Activated CD4-positive, alpha-beta T cell treated with anti-CD3 and anti-CD28 coated beads, Interleukin-2, Interleukin-4, amounts not matched to agents 100 ng/mL and 50 ng/mL, durations not matched to agents 16 hours and 8 hours (primary cell): ENCODE data around the gene CACYBP.

ENCODE experiments used
- DNase-seq: peaks from one replicate; pipeline ENCODE4 v3.0.0-alpha.2; 2020; ENCODE audit warnings: low spot score

CACYBP gene, protein sequence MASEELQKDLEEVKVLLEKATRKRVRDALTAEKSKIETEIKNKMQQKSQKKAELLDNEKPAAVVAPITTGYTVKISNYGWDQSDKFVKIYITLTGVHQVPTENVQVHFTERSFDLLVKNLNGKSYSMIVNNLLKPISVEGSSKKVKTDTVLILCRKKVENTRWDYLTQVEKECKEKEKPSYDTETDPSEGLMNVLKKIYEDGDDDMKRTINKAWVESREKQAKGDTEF

DNA sequence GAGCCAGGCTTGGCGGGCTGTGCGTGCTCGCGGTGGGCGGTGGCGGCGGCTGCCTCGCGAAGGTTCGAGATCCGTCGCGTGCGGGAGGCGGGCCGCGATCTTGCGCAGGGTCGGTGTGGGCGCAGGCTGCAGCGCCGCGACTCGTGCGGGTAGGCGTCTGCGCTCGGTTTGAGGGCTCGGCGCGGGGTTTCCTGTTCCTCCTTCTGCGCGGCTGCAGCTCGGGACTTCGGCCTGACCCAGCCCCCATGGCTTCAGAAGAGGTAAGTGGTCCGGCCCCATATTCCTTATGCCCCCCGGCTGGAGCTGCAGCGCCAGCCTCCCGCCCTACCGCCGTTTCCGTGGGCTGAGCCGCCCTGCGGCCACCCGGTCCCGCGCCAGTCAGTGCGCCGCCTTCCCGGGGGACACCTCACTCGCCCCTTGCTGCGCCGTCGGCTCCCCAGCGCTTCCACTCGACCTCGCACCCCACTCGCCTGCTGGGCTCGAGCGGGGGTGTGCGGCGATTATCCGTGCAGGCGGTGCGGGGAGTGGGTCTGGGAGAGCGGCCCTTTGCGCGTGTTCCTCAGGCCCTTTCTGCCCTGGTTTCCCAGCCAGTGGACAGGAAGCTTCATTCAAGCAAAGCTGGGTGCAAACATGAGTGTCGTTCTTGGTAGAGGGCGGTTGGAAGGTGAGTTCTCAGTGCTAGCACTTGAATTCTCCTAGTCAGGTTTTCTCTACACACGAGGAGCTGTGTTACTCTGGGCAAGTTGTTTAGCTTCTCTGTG, at the start of gene CACYBP:
CACYBP (plus strand) TSS at position 12 of the 761 bp plus-strand sequence; CDS start at position 246, 234 bp downstream.
- DNase-seq: peak; percentile 28

DNA sequence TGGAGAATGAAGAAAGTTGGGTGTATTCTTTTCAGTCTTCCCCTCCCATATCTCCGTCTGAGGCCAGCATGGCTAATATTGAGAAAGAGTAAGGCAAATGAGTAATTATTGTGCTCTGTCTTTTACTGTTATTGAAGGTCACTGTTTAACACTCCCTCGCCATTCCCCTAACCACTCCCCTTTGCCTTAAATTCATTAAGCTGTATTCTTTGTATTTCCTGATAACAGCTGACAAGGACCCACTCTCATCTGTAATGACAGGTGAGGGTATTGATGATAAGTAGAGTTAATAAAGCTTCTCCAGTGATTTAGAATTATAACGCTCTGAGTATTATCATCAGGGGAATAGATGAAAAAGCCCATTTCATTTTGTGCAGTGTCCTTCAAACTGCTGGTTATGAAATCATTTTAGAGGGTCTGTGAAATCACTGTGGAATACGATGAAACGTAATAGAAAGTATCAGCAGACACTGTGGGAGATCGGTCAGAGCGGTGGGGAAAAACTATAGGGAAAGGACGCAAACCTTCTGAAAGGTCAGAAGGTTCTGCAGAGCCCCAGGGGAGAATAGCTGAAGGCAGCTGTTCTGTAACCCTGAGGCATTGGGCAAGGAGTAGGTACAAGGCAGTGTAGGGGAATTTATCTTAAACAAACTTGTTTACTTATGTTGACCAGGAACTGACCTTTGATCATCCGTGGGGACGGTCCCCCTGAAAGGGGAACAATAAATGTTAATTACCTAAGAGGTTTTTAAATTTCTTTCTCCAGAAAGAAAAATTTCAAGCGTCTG, 46.3 kb upstream of the CACYBP start:
- no peak for DNase-seq

DNA sequence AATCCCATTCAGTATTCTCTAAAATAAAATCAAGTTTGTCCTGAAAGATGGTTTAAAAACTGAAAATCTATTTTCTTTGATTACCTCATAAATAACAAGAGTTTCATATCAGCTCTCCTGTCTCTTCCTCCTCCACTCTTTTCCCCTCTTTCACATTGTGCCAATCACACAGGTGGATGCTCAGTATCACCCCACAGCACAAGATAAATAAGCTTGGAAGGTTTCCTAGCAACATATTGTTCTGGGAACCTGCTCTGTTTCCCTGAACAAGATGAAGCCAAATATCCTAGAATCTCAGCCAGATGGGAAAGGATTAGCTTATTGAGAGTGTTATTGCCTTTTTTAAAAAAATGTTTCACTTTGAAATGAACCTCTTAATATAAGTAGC, 45.7 kb upstream of the CACYBP start:
- DNase-seq: no peak

DNA sequence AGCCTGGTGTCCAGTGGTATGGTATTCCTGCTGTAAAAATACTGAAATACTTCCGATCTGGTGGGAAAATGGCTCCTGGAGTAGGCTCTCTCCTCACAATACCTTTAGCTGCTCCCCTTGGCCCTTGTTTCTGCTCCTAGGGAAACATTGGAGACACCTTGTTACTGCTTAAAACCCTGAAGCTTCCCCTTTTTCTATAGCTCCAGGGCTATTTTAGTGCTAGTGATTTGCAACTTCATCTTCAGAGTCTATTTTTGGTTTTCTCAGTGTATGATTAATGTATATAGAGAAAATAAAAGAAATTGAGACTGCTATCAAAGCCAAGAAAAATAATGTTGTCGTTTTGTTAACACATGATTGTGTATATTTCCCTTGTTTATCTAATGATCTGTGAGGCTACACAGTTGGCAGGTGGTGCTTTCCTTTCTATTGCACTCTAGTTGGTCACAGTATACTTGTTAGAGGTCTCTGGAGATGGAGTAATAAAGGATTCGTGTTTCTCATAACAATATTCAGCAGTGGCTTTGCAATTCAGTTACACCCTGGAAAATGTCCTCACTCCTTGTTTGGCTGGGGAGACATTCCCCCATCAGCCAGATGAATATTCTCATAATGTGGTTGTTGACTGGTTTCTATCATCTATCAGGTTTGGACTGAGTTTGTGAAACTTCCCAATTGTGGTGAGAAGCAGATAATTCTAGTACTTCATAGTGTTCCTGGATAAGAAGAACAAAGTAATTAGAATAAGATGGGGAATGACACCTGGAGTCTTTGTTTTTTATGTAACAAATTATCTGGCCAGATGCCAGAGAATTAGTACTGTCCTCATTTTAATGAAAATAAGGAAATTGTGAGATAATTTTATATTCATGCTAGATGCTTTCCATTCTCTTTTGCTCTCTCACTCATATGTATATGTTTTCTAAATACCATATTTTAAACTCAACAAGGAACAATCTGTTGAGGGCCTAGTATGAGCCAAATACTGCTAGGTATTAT, 44.8 kb upstream of the CACYBP start:
- no peak for DNase-seq

DNA sequence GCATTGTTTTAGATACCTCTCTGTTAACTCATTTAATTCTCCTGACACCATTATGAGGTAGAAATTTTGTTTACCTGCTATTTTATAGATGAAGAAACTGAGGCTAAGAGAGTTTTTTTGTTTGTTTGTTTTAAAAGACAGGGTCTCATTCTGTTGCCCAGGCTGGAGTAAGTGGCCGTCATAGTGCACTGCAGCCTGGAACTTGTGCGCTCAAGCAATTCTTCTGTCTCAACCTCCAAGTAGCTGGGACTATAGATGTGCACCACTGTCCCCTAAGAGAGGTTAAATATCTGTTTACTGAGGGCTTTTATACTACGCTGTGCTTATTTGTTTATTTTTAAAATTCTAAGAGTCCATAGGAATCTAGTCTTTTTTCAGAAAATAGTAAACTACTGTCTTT, 43.7 kb upstream of the CACYBP start:
- no peak for DNase-seq

DNA sequence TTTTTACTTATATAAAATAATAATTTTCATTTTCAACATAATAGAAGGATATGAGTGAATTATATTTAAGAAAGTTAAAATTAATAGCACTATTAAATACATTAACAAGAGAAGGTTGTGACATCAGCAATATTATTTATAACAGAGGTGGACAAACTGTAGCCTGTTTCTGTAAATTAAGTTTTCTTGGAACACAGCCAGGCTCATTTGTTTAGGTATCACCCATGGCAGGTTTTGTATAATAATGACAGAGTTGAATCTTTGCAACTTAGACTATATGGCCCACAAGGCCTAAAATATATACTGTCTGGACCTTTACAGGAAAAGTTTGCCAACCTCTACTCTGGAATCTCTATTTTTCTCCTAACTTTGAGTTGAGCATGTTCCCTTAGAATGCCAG, 42.8 kb upstream of the CACYBP start:
- DNase-seq: no peak

DNA sequence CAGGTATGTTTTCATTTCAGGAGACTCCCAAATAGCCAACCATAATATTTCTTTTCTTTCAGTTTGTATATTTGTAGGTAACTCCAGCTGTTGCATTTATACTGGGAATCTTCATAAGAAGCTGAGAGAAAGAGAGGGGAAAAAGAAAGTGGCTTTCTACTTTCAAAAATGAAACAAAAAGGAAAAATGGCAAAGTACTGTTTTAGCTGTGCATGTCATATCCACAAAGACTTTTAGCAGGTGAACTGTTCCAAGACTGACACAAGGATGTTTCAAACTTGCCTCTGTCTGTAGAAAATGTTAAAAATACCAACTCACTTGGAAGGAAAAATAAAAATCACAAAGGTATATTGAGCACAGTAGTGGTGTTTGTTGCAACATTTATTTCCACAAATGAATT, 41.9 kb upstream of the CACYBP start:
- no peak for DNase-seq

DNA sequence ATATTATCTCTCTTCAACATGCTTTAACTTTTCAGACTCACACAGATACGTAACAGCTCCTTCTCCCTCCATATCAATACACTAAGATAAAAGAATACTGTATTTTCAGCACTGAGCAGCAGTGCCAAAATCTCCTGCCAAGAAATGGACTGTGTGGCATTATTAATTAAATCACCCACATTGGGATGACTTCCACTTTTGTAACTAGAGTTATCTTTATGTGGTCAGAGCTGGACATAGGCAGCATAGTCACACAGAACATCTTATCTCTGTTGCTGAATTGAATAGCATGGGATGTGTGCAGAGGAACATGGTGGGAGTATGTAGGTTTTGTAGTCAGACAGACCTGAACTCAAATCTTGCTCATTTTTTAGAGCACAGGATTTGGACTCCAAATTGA, 41.4 kb upstream of the CACYBP start:
- DNase-seq: no peak

DNA sequence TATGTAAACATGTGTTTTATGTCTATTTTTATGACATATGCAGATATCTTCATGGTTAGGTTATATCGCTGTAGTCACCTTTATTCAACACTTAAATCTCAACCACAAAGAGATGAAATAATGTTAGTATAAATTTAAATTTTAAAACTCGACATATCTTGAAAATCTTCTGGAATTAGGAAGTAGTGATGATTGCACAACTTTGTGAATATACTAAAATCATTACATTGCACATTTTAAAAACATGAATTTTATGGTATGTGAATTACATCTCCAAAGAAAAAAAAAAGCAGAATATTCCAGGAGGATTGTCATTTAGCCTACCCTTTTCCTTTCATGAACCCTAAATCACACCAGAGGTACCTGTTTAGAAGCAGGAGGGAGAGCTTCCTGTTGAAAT, 39.4 kb upstream of the CACYBP start:
- DNase-seq: no peak

DNA sequence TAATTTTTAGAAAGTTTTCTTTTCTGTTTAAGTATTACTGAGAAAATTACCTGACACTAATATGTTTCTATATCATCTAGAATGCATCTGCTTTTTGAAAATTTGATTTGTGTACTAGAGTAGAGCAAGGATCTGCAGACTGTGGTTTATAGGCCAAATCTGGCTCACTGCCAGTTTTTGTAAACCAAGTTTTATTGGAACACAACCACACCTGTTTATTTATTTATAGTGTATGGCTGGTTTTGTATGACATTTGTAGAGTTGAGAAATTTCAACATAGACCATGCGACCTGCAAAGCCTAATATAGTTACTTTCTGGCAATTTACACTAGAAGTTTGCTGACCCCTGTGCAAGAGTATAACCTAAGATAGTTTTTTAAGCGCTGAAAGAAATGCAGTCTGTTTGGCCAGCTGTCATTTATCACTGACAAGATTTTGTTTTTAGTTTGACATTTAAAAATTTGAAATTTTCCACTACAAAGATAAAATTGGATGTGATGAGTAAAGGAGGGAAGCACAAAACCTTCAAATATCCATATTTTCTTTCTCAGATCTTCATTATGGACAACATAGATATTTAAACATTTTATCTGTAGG, 36.1 kb upstream of the CACYBP start:
- DNase-seq: no peak

DNA sequence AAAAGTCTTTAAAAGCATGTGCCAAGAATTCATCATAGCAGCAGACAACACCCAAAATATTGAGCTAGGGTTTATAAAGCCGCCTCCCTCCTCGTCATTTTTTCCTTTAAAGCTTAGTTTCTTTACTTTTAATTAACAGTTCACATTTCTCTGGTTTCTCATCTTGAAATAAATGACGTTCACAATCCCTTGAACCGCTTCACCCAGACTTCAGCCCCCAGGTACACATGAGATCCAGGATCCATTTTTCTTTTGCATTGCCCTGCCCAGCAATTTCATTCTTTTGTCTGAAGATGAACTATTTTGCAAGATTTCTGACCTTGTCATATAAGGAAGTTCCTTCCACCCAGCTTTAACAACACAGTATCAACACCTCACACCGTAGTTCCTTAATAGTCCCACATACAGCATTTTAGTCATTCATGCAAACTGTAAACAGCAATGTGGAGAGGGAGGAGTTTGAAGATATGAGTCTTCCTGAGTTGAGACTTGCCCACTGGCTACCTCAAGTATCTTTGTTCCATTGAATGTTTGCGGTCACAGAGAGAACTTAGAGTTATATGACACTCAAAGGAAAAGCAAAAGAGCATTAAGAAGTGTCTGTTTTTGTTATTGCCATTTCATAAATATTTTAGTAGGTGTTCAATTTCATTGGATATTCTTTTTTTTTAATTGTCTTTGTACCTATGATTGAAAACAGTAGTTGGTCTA, 35.3 kb upstream of the CACYBP start:
- DNase-seq: peak; percentile 78

DNA sequence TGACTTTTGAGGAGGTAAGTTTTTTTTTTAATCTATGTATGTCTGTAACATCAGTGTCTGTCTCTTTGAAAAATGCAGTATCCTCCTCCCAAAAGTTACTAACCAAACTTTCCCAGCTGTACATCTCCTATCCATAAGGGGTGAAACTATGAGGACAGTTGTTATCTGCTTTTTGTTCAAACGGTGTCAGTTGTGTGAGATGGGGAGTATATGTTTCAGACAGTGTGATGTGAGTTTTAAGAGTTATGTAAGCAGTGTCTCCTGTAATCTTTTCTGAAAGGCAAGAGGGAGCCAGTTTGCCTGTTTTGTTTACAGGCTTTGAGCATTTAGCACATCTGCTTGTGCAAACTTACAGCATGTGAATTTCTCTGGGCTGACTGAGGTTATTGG, 34.8 kb upstream of the CACYBP start:
- DNase-seq: no peak

DNA sequence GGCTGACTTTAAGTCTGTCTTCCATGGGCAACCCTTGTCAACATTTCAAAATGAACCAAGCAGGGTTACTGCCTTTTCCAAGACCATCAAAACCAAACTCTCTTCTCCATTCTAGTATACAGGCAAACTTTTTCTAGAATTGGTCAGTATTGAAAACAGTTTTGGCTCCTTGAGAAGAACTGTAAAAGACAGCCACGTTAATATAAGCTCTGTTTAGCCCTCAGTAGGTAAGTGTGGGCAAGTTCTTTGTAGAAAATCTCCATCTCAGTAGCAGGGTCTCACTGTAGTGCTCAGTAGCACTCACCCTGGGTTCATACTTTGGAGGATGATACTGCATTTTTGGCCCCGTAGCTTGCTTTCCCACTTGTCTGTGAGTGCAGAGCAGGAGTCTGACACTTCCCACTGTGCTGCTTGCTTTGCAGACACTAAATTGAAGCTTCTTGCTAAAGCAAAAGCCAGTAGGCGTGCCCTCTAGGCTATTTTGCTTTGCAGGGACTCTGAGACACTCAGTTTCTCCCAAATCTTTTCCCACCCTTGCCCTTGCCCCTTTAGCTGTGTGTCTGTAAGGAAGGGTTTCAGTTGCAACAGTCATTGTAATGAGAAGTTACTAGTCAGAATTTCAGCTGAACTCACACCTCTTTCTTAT, 34.3 kb upstream of the CACYBP start:
- DNase-seq: no peak

DNA sequence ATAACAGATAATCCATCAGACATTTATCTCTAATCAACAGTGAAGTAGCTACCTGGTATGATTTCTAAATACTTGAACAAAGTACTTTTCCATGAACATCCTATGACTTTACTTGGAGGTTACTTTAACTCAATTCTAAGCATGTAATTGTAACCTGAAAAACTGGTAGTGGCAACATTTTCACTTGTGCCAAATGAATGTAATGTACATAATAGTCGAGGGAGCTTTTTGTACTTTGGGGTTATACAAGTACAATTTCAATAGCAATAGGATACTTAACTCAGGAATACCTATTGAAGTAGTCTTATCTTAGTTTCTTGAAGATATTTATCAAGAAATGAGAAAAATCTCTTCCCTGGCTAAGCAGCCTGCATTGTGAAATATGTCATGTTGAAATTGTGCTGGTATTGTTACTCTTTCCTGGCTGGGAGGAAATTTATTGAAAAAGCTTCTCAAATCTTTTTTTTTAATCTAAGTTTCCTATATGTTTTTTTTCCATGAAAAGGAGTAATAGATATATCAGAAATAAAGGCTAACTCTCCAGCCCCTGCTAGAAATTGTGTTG, 33.7 kb upstream of the CACYBP start:
- DNase-seq: no peak

DNA sequence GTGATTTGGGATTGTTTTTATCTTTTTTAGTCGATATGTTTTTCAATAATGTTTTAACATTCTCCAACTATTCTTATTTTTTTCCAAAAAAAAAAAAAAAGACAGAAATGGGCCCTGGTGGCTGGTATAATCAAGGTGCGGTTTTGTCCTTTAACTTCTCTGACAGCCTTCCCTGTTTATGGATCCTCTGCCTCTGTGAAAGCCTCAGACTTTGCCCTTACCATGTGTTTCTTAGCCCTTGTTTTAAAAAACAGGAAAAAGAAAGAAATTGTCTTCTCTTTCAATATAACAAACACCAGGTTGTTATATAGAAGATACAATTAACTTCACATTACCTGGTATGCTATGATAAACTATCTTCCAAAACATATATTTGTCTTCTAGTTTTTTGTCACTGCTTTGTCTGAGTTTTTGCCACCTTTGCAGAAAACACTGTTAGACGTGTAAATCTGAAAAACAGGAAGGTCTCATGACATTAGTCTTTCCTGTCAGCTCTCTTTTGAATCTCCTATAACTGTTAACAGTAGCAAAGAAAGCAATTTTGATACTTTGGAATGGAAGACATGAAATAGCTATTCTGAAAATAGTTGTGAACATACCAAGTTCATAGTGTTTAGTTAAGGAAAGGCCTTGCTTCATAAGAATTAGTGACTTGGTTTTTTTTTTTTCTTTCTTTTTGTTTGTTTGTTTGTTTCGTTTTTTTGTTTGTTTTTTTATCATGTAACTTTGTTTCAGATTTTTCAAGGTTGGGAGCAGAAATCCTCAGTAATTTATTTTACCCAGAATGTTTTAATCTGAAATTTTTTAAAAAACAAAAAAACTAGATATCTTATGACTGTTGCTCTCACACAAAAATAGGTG, 31.7 kb upstream of the CACYBP start:
- peak; percentile 37 for DNase-seq

DNA sequence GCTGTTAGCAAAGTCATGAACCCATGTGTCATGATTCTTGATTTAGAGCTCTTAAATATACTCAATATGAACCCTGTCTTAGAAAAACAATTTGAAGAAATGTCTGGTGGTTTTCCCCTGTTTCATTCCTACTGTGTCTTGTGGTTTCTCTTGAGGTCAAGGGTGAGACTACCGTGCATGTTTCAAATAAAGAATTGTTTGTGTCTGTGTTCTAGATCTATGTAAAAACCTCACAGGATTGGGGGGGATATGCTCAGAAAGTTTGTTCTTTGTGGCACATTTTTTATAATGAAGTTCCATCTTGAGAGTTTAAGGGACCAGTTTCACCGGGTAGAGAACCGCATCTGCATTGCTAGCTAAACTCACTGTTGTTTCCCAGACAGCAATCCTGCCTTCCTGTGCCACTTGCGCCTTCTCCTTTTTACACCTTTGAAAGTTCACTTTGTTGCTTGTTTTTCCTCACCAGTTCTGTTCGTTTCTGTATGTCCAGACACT, 30.9 kb upstream of the CACYBP start:
- peak; percentile 83 for DNase-seq

DNA sequence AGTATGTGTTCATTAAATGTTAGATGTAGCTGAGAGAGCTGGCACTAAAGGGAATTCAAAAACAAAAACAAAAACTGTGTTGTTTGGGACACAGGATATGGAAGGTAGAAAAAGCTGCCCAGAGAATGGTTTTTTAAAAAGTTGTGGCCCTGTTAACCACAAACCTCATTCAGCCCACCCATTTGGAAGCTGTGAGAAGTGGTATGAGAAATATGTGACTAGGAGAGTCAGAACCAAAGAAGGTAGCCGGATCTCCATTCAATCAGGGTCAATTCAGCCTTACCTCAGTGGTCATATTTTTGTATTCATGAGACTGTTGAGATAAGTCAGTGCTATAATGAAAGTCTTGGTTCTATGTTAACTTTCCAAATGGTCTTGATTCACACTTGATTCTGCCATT, 29.8 kb upstream of the CACYBP start:
- peak; percentile 56 for DNase-seq

DNA sequence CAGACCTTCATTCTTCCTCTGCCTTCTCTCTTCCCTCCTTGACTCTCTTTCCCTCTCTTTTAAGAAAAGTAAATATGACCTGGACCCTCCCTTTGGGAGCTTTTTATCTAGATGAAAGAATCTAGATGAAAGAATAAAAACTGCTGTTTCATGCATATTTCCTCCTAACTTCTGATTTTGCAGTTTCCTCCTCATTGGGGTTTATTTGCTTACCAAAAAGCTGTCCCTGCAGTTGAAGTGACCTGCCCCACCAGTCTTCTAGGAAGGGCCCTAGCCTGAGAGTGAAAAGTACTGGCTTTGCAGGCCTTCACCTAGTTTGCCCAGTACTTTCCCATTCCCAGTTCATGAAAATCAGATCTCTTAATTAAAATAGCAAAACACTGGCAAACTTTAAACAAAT, 28.3 kb upstream of the CACYBP start:
- DNase-seq: no peak

DNA sequence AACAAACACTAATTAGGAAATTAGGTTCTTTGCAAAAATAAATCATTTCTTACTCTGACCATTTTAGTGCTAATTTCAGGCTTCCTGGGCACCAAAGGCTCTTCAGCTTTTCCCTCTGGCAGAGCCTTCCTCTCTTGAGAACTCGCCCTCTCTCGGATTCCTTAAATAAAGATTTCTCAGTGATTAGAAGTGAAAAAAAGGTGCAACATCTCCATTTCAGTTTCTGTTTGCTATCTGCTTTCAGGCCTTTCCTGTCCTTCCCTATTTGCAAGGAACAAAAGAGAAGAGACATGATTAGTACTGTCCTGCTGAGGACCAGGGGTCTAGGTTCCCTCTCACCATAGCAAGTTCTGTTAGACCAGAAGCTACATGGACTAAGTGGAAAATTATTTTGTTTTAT, 27.8 kb upstream of the CACYBP start:
- no peak for DNase-seq
